Parathyroid adenoma (tissue), 2 donors: ENCODE measurements around the gene ZKSCAN2.

Experiments used
- H2AFZ ChIP-seq: fragments of 300-600 bp; sonication (generic); one replicate; pipeline ENCODE4 v1.7.0; 2017; ENCODE audit warnings: antibody characterized with exemption, mild to moderate bottlenecking
- H3K27ac ChIP-seq: fragments of 300-600 bp; sonication (generic); one replicate; pipeline ENCODE4 v1.7.0; 2017
- H3K27me3 ChIP-seq: fragments of 300-600 bp; sonication (generic); one replicate; pipeline ENCODE4 v1.7.0; 2017; ENCODE audit warnings: low read length; ENCODE audit not compliant: control insufficient read depth, insufficient read depth
- H3K36me3 ChIP-seq: fragments of 300-600 bp; sonication (generic); one replicate; pipeline ENCODE4 v1.7.0; 2017; ENCODE audit warnings: low read length; ENCODE audit not compliant: control insufficient read depth, insufficient read depth
- H3K4me1 ChIP-seq: fragments of 300-600 bp; sonication (generic); one replicate; pipeline ENCODE4 v1.7.0; 2017; ENCODE audit warnings: control low read depth
- H3K4me2 ChIP-seq: fragments of 300-600 bp; sonication (generic); one replicate; pipeline ENCODE4 v1.7.0; 2017; ENCODE audit warnings: low read length
- H3K4me3 ChIP-seq: fragments of 300-600 bp; sonication (generic); one replicate; pipeline ENCODE4 v1.7.0; 2017; ENCODE audit warnings: low read depth, low read length
- H3K79me2 ChIP-seq: fragments of 300-600 bp; sonication (generic); one replicate; pipeline ENCODE4 v1.7.0; 2017; ENCODE audit warnings: control low read depth
- H3K9ac ChIP-seq: fragments of 300-600 bp; sonication (generic); one replicate; pipeline ENCODE4 v1.7.0; 2017; ENCODE audit warnings: mild to moderate bottlenecking
- H3K9me3 ChIP-seq: fragments of 300-600 bp; sonication (generic); one replicate; pipeline ENCODE4 v1.7.0; 2017; ENCODE audit warnings: low read length; ENCODE audit not compliant: control insufficient read depth
- CTCF ChIP-seq: fragments of 300-600 bp; sonication (generic); IDR thresholded peaks from one replicate; pipeline ENCODE4 v1.7.0; 2017; ENCODE audit warnings: antibody characterized with exemption, mild to moderate bottlenecking
- donor health status: primary hyperparathyroidism.

ZKSCAN2 gene

GRCh38 chr16:25258861-25259179 lies 1.2 kb upstream of the ZKSCAN2 start:
- no peak for TF ChIP-seq CTCF
- Histone ChIP-seq H3K27ac (no peak overlapping the region), H3K9me3 (no peaks in the 10 kb centered on the region), H3K36me3 (no peaks in the 10 kb centered on the region), H3K79me2 (peaks cover 2% of the 10 kb centered on the region), H3K9ac (no peak overlapping the region), H3K4me1 (peaks cover 18% of the 10 kb centered on the region), H2AFZ (peak overlapping the region; percentile 99), H3K27me3 (no peaks in the 10 kb centered on the region), H3K4me2 (peak overlapping the region; percentile 98), H3K4me3 (peak overlapping the region; percentile 91)

- Histone ChIP-seq H3K27me3 (no peaks in the 10 kb centered on the region), H3K9me3 (no peaks in the 10 kb centered on the region), H3K27ac (peak overlapping the region; percentile 98), H2AFZ (peak overlapping the region; percentile 99), H3K4me1 (peaks cover 18% of the 10 kb centered on the region), H3K9ac (peak overlapping the region; percentile 91), H3K36me3 (no peaks in the 10 kb centered on the region), H3K4me3 (peak overlapping the region; percentile 91), H3K79me2 (peaks cover 2% of the 10 kb centered on the region), H3K4me2 (peak overlapping the region; percentile 98)
- no peak for TF ChIP-seq CTCF
These were observed 563 bp upstream of the ZKSCAN2 start for GRCh38 chr16:25257956-25258860.

- Histone ChIP-seq H3K9ac (peak overlapping the region; percentile 97), H3K9me3 (no peaks in the 10 kb centered on the region), H3K4me1 (peaks cover 18% of the 10 kb centered on the region), H2AFZ (peak overlapping the region; percentile 99), H3K27ac (peak overlapping the region; percentile 98), H3K4me2 (peak overlapping the region; percentile 98), H3K4me3 (peak overlapping the region; percentile 91), H3K36me3 (no peaks in the 10 kb centered on the region), H3K79me2 (peaks cover 2% of the 10 kb centered on the region), H3K27me3 (no peaks in the 10 kb centered on the region)
- TF ChIP-seq CTCF: no peak
These were observed 763 bp downstream of the ZKSCAN2 start for GRCh38 chr16:25256695-25257469.

- Histone ChIP-seq H3K36me3 (no peaks in the 10 kb centered on the region), H2AFZ (no peak overlapping the region)
These were observed 4.3 kb downstream of the ZKSCAN2 start for GRCh38 chr16:25253322-25253721.

More at GRCh38 chr16:25253322-25253721, 4.3 kb downstream of the ZKSCAN2 start:
- Histone ChIP-seq H3K27me3 (no peaks in the 10 kb centered on the region), H3K9ac (no peak overlapping the region), H3K27ac (no peak overlapping the region), H3K9me3 (no peaks in the 10 kb centered on the region), H3K4me1 (peaks cover 11% of the 10 kb centered on the region), H3K4me2 (no peak overlapping the region), H3K79me2 (peaks cover 2% of the 10 kb centered on the region), H3K4me3 (no peak overlapping the region)
- no peak for TF ChIP-seq CTCF
